CD4-positive, alpha-beta memory T cell (primary cell): ENCODE data around the gene DEFB112. TPM values are rescaled to one million over a fixed set of nuclear protein-coding genes. Genes with fewer than 3 reads are reported as not detected.

Experiments used
- CTCF ChIA-PET: fragments of 350-600 bp; sonication (Branson Sonifier 250); formaldehyde crosslinking; loops from one replicate; lab custom pipeline; 2021; ENCODE audit warnings: inconsistent platforms; ENCODE audit not compliant: partially characterized antibody; lab: Charles Lee
- POLR2A ChIA-PET: fragments of 350-600 bp; sonication (Branson Sonifier 250); formaldehyde crosslinking; loops from one replicate; lab custom pipeline; 2021; ENCODE audit not compliant: partially characterized antibody; lab: Charles Lee
- DNase-seq, 5 donors: peaks; one replicate each; pipeline versions ENCODE4 v3.0.0 to v3.0.0-alpha.2; 2020 to 2022; ENCODE audit warnings: mixed read lengths in 1 of 5
- H3K27ac ChIP-seq: one replicate; pipeline ENCODE4 v1.7.0; 2013; ENCODE audit warnings: low read depth, low read length
- H3K27me3 ChIP-seq: 2 replicates; pipeline ENCODE4 v1.7.0; 2013; ENCODE audit warnings: mild to moderate bottlenecking, low read length, moderate library complexity; ENCODE audit not compliant: insufficient read depth
- H3K36me3 ChIP-seq: 2 replicates; pipeline ENCODE4 v1.7.0; 2013; ENCODE audit warnings: mild to moderate bottlenecking, low read length, moderate library complexity; ENCODE audit not compliant: insufficient read depth
- H3K4me1 ChIP-seq: 2 replicates; pipeline ENCODE4 v1.7.0; 2013; ENCODE audit warnings: mild to moderate bottlenecking, low read length, moderate library complexity; ENCODE audit not compliant: insufficient read depth
- H3K4me3 ChIP-seq, 2 donors: one replicate each; pipeline ENCODE4 v1.7.0; 2013; ENCODE audit warnings: low read length in 2 of 2, mild to moderate bottlenecking in 1 of 2
- H3K9me3 ChIP-seq, 2 donors: one replicate each; pipeline ENCODE4 v1.7.0; 2013; ENCODE audit warnings: low read length in 2 of 2, control low read depth in 1 of 2; ENCODE audit not compliant: control insufficient read depth in 1 of 2
- H3K27ac Mint-ChIP-seq, 7 donors: one replicate each; pipeline ENCODE4 v1.8.0; 2020 to 2021; ENCODE audit warnings: mixed read lengths in 7 of 7, mild to moderate bottlenecking in 6 of 7, inconsistent platforms in 3 of 7, moderate library complexity in 3 of 7
- H3K27me3 Mint-ChIP-seq, 2 donors: one replicate each; pipeline ENCODE4 v1.8.0; 2020 to 2021; ENCODE audit warnings: mixed read lengths in 2 of 2
- H3K36me3 Mint-ChIP-seq, 2 donors: one replicate each; pipeline ENCODE4 v1.8.0; 2020 to 2021; ENCODE audit warnings: mixed read lengths in 2 of 2, inconsistent platforms in 1 of 2, mild to moderate bottlenecking in 1 of 2
- H3K4me1 Mint-ChIP-seq, 4 donors: one replicate each; pipeline ENCODE4 v1.8.0; 2020 to 2021; ENCODE audit warnings: mixed read lengths in 4 of 4, mild to moderate bottlenecking in 1 of 4
- H3K4me3 Mint-ChIP-seq, 8 donors: one replicate each; pipeline ENCODE4 v1.8.0; 2020 to 2021; ENCODE audit warnings: mixed read lengths in 8 of 8, mild to moderate bottlenecking in 7 of 8, moderate library complexity in 6 of 8, inconsistent platforms in 3 of 8
- H3K9me3 Mint-ChIP-seq, 8 donors: one replicate each; pipeline ENCODE4 v1.8.0; 2020 to 2021; ENCODE audit warnings: mixed read lengths in 8 of 8, mild to moderate bottlenecking in 5 of 8, inconsistent platforms in 3 of 8, moderate library complexity in 1 of 8
- intact Hi-C: fragments of 100-400 bp; cut with micrococcal nuclease; formaldehyde crosslinking; loops from one replicate; pipeline ENCODE4 v1.15.1; 2023
- polyA plus RNA-seq, 2 donors: library from polyadenylated mRNA; unstranded; fragments of 300-500 nt; fragmentation: Illumina TruSeq; gene quantifications; one replicate each; pipeline ENCODE4 v1.2.3, GENCODE V29; 2021
- total RNA-seq, 2 experiments: library from RNA; stranded (reverse); gene quantifications; one replicate each; pipeline ENCODE4 v1.2.3, GENCODE V29; 2021

DEFB112 gene
- total and polyA plus RNA-seq, 4 experiments from 2014 or later = not detected

DNA sequence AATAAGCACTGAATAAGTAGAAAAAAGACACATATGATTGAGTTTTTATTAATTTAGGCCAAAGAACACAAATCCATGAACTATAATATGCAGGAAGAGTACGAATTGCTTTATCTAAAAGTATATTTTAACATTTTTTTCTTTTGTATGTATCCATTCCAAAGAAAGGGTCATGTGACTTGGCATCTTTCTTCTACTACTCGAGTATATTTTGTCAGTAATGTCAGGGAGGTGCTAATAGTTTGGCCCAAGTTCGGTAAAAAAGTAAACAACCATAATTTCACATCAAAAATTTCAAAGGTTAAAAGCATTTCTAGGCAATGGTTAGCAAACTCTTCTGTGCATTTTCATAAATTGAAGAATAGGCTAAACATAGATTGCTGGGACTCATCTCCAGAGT is 46.6 kb downstream of the DEFB112 start:
- ChIA-PET POLR2A (no interaction called here), CTCF (no interaction called here)
- Mint-ChIP-seq H3K27ac (no peak overlapping the region), H3K27me3 (no peaks in the 10 kb centered on the region), H3K4me3 (no peak overlapping the region), H3K36me3 (no peaks in the 10 kb centered on the region), H3K9me3 (peaks cover 0 to 9% (median 4%) of the 10 kb centered on the region in 8 donors), H3K4me1 (no peaks in the 10 kb centered on the region)
- no peak for DNase-seq
- no peaks in the 10 kb centered on the region for H3K36me3 ChIP-seq
- intact Hi-C loops = no loop called here
- no peak overlapping the region for H3K27ac ChIP-seq
- H3K9me3 ChIP-seq = no peaks in the 10 kb centered on the region
- H3K27me3 ChIP-seq = no peaks in the 10 kb centered on the region
- no peak overlapping the region for H3K4me3 ChIP-seq
- no peaks in the 10 kb centered on the region for H3K4me1 ChIP-seq

DNA sequence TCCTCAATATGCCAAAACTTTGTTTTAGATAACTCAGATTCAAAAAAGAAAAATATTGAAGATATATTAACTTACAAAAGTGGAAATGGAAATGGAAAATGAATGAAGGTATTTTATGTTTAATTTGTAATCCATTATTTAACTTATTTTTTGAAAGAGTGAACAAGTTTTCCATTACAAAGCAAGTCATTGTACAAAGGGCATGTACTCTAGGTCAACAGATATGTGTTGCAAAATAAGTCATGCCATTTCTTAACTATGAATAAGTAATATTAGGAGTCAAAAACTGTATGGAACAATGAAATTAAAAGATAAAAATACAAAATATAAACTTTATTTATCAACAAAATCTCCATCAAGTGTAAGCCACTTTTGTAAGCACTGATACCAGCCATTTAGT is 54.5 kb downstream of the DEFB112 start:
- intact Hi-C loops = no loop called here

More for the DNA sequence above, 54.5 kb downstream of the DEFB112 start:
- ChIA-PET CTCF (no interaction called here), POLR2A (no interaction called here)
- H3K27ac Mint-ChIP-seq = no peak overlapping the region
- DNase-seq = no peak
- no peak overlapping the region for H3K4me3 Mint-ChIP-seq
- Histone ChIP-seq H3K4me1 (no peaks in the 10 kb centered on the region), H3K4me3 (no peak overlapping the region), H3K9me3 (no peaks in the 10 kb centered on the region), H3K27ac (no peak overlapping the region), H3K27me3 (no peaks in the 10 kb centered on the region), H3K36me3 (no peaks in the 10 kb centered on the region)
- H3K36me3 Mint-ChIP-seq = no peaks in the 10 kb centered on the region
- no peaks in the 10 kb centered on the region for H3K27me3 Mint-ChIP-seq
- peaks cover 0 to 4% (median 0%) of the 10 kb centered on the region in 8 donors for H3K9me3 Mint-ChIP-seq
- no peaks in the 10 kb centered on the region for H3K4me1 Mint-ChIP-seq

Other genes with a start within 250 kb of the DEFB112 start
- not detected for gene CRISP1, start 183.4 kb downstream of the DEFB112 start, total RNA-seq
- gene CRISP1, start 183.4 kb downstream of the DEFB112 start, polyA plus RNA-seq = not detected
- gene DEFB114, start 85.8 kb downstream of the DEFB112 start, total RNA-seq = not detected
- not detected for gene DEFB114, start 85.8 kb downstream of the DEFB112 start, polyA plus RNA-seq
- not detected for gene DEFB113, start 80.3 kb downstream of the DEFB112 start, total RNA-seq
- not detected for gene DEFB113, start 80.3 kb downstream of the DEFB112 start, polyA plus RNA-seq
- gene DEFB110, start 27.9 kb downstream of the DEFB112 start, total RNA-seq = not detected
- gene DEFB110, start 27.9 kb downstream of the DEFB112 start, polyA plus RNA-seq = not detected